Esophagus squamous epithelium (tissue), 5 donors: Measurements from ENCODE around the gene TRMT44. TPM values are rescaled to one million over a fixed set of nuclear protein-coding genes. Genes with fewer than 3 reads are reported as not detected.
A peak's percentile ranks its signal among the peaks of the same experiment; 100 is the strongest.

Experiments used
- DNase-seq: peaks from one replicate; lab custom pipeline; 2025; lab: John Stamatoyannopoulos, UW
- H3K27ac ChIP-seq, 4 donors: fragments of 200-600 bp; sonication (generic); one replicate each; pipeline ENCODE4 v1.5.1; 2016 to 2019; ENCODE audit warnings: mild to moderate bottlenecking in 1 of 4
- H3K27me3 ChIP-seq, 4 donors: fragments of 200-600 bp; sonication (generic); 1 replicate in 3 of 4; 2 replicates in 1 of 4; pipeline versions ENCODE4 v1.5.1 to v1.6.0; 2017 to 2021; ENCODE audit warnings: antibody characterized with exemption in 1 of 4
- H3K36me3 ChIP-seq, 3 donors: fragments of 200-600 bp; sonication (generic); one replicate each; pipeline ENCODE4 v1.5.1; 2016 to 2019
- H3K4me1 ChIP-seq, 3 donors: fragments of 200-600 bp; sonication (generic); one replicate each; pipeline ENCODE4 v1.5.1; 2017 to 2019
- H3K4me3 ChIP-seq, 4 donors: fragments of 200-600 bp; sonication (generic); 1 replicate in 3 of 4; 2 replicates in 1 of 4; pipeline ENCODE4 v1.5.1; 2016 to 2019; ENCODE audit warnings: mild to moderate bottlenecking in 2 of 4, moderate library complexity in 1 of 4
- H3K9me3 ChIP-seq, 3 donors: fragments of 200-600 bp; sonication (generic); one replicate each; pipeline ENCODE4 v1.5.1; 2016 to 2019
- POLR2A ChIP-seq, 4 donors: fragments of 450-650 bp; IDR thresholded peaks; one replicate each; pipeline ENCODE4 v1.6.1; 2017; ENCODE audit warnings: antibody characterized with exemption in 4 of 4, mild to moderate bottlenecking in 4 of 4, moderate library complexity in 3 of 4
- WGBS, 2 donors: methylation state at CpG; one replicate each; pipeline ENCODE4 v1.1.5; 2018; 5-methylcytosine and 5-hydroxymethylcytosine counted together
- intact Hi-C: fragments of 100-400 bp; cut with DNase I; formaldehyde crosslinking; loops from one replicate; pipeline ENCODE4 v1.15.0; 2022
- small RNA-seq, 4 donors: library from RNA; depleted of rRNA; stranded (forward); fragments of <200 nt; gene quantifications; one replicate each; pipeline ENCODE3, GENCODE V24; 2016
- total RNA-seq, 4 donors: library from RNA; depleted of rRNA; stranded (reverse); fragments of >200 nt; gene quantifications; one replicate each; pipeline ENCODE4 v1.1.0, GENCODE V29; 2016
- TF ChIP-seq, protein P1 (sequence below), 6 experiments: fragments of 450-650 bp in 4 of 6; fragments of 200-600 bp in 2 of 6; sonication (generic) in 2 of 6; IDR thresholded peaks; one replicate each; pipeline ENCODE4 v1.5.1; 2016 to 2019; ENCODE audit warnings: antibody characterized with exemption in 6 of 6, mild to moderate bottlenecking in 4 of 6, moderate library complexity in 4 of 6
- donor health status: DM: yes; HTN: yes; CAD: no.

Gene TRMT44
- total RNA-seq, 4 donors from 2014 or later, result 26.8 to 31.7 (median 28.8) TPM

DNA sequence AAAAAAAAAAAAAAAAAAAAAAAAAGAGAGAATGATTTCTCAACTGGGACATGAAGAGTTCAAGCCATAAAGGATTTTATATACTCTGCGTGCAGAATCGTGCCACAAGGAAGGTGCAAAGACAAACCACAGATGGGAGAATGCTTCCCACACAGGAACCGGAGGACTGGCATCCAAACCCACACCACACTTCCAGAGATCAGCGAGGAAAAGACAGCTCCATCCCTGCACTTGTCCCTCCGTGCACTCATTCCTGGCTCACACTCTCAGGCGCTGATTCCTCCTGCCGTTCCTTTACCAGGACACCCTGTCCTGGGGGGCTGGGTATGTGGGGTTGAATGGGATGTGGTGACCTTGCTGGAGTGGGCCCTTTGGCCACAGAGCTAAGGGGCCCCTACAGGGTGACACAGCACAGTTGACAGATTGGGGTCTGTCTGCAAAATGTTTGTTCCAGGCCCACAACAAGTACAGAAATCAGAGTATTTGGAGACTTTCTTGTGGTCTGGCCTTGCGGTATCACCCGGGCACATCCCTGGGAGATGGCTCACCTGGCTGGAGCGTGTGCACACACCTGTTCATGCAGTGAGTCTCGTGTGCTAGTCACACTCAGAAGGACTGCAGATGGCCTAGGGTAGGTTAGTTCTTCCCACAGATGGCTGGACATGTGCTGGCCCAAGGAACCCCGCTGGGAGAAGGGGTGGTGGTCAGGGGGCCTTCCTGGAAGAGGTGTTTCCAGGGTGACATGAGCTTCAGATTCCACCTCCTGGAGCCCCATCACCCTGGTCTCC, 84.2 kb downstream of the TRMT44 start:
- H3K4me1 ChIP-seq, result no peaks in the 10 kb centered on the region
- 74 to 77% methylated on average over 9 to 11 of the region's 12 CpGs for WGBS, 2 donors
- H3K27me3 ChIP-seq, result no peaks in the 10 kb centered on the region
- intact Hi-C loops, result no loop called here
- DNase-seq, result no peak
- no peak overlapping the region for H3K27ac ChIP-seq
- H3K9me3 ChIP-seq, result peaks cover 0 to 12% (median 3%) of the 10 kb centered on the region in 3 donors
- TF ChIP-seq, protein P1, sequence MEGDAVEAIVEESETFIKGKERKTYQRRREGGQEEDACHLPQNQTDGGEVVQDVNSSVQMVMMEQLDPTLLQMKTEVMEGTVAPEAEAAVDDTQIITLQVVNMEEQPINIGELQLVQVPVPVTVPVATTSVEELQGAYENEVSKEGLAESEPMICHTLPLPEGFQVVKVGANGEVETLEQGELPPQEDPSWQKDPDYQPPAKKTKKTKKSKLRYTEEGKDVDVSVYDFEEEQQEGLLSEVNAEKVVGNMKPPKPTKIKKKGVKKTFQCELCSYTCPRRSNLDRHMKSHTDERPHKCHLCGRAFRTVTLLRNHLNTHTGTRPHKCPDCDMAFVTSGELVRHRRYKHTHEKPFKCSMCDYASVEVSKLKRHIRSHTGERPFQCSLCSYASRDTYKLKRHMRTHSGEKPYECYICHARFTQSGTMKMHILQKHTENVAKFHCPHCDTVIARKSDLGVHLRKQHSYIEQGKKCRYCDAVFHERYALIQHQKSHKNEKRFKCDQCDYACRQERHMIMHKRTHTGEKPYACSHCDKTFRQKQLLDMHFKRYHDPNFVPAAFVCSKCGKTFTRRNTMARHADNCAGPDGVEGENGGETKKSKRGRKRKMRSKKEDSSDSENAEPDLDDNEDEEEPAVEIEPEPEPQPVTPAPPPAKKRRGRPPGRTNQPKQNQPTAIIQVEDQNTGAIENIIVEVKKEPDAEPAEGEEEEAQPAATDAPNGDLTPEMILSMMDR (IDR thresholded peaks at IDR 0.05), result no peak
- no peak overlapping the region for H3K4me3 ChIP-seq
- H3K36me3 ChIP-seq, result no peaks in the 10 kb centered on the region

DNA sequence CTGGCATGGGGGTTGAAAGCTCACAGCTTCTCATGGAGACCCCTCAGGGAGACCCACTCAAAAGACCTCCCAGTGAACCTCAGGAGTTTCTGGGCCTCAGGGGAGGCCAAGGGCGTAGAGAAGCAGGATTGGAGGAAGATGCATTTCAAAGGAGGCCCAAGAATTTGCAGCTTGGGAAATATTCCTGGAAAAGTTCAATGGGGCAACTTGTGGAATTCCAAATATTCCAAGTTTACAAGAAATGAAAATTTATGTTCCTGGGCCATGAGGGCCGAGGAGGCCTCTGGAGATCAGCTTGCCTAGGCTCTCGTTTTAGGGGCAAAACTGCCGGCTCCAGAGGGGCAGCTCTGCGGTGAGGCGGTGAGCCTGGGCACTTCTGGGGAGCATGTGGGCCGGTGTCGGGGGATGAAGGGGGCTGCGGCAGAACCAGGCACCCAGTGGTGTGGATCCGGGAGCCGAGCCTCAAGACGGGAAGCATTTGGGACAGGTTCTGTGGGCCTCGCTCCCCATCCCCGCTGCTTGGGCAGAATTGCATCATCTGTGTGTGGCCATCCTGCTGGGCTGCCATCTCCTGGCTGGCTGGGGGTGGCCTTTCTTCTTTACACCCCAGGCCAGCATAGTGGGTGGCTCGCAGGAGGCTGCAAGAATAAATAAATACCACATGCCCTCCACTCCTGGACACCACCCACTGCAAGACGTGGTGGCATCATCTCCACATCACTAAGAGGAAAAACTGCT, 85.0 kb downstream of the TRMT44 start:
- peak overlapping the region in 1 of 4 donors; percentile 2 for H3K27ac ChIP-seq

More for the DNA sequence above, 85.0 kb downstream of the TRMT44 start:
- H3K27me3 ChIP-seq, result no peaks in the 10 kb centered on the region
- H3K9me3 ChIP-seq, result peaks cover 0 to 12% (median 3%) of the 10 kb centered on the region in 3 donors
- no peak for DNase-seq
- 53 to 74% methylated on average over 3 to 8 of the region's 16 CpGs for WGBS, 2 donors
- no peaks in the 10 kb centered on the region for H3K4me1 ChIP-seq
- no peaks in the 10 kb centered on the region for H3K36me3 ChIP-seq
- H3K4me3 ChIP-seq, result no peak overlapping the region
- TF ChIP-seq, protein P1 (IDR thresholded peaks at IDR 0.05), result no peak
- no peak for TF ChIP-seq POLR2A (IDR thresholded peaks at IDR 0.05)
- intact Hi-C loops, result no loop called here

Small RNA genes lying within 50 kb of the gene (small RNA-seq; reads per million reads assigned to genes)
- 0.07 to 3.3 (median 1.5) reads per million in 4 donors for gene RNA5SP152

Other genes with a start within 250 kb of the TRMT44 start
- gene SH3TC1, start 241.5 kb upstream of the TRMT44 start, total RNA-seq, result 10 to 100 TPM; 24.6 to 31.2 (median 27.1) TPM
- gene HTRA3, start 171.0 kb upstream of the TRMT44 start, total RNA-seq, result 10 to 100 TPM in 1 of 4 donors, 1 to 10 TPM in 3; 1.8 to 13.0 (median 6.6) TPM
- gene ACOX3, start 54 bp upstream of the TRMT44 start, total RNA-seq, result 10 to 100 TPM; 42.3 to 86.2 (median 50.3) TPM
- 1 to 10 TPM; 2.5 to 8.3 (median 3.1) TPM for gene GPR78, start 139.6 kb downstream of the TRMT44 start, total RNA-seq
- 10 to 100 TPM in 1 of 4 donors, 1 to 10 TPM in 1, under 1 TPM in 2; 0.76 to 12.2 (median 1.9) TPM for gene CPZ, start 152.0 kb downstream of the TRMT44 start, total RNA-seq